ENCODE data around the gene CDC6.

The CDC6 gene

GRCh38 chr17:40315678-40316570 is 28.2 kb downstream of the CDC6 start:
- no peak overlapping the region for H3K4me3 ChIP-seq (replicated peaks; ENCODE audit: low read depth, low read length)
- DNase-seq (ENCODE audit: low read depth): no peak
- TF ChIP-seq, protein P1, sequence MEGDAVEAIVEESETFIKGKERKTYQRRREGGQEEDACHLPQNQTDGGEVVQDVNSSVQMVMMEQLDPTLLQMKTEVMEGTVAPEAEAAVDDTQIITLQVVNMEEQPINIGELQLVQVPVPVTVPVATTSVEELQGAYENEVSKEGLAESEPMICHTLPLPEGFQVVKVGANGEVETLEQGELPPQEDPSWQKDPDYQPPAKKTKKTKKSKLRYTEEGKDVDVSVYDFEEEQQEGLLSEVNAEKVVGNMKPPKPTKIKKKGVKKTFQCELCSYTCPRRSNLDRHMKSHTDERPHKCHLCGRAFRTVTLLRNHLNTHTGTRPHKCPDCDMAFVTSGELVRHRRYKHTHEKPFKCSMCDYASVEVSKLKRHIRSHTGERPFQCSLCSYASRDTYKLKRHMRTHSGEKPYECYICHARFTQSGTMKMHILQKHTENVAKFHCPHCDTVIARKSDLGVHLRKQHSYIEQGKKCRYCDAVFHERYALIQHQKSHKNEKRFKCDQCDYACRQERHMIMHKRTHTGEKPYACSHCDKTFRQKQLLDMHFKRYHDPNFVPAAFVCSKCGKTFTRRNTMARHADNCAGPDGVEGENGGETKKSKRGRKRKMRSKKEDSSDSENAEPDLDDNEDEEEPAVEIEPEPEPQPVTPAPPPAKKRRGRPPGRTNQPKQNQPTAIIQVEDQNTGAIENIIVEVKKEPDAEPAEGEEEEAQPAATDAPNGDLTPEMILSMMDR (IDR thresholded peaks at IDR 0.05; ENCODE audit: low read length, missing control alignments): no peak

GRCh38 chr17:40316571-40317344 is 29.1 kb downstream of the CDC6 start:
- TF ChIP-seq, protein P1 (IDR thresholded peaks at IDR 0.05; ENCODE audit: low read length, missing control alignments): no peak
- DNase-seq (ENCODE audit: low read depth): peak; percentile 76
- H3K4me3 ChIP-seq (replicated peaks; ENCODE audit: low read depth, low read length): peak overlapping the region; percentile 96

GRCh38 chr17:40317345-40317873 is 29.7 kb downstream of the CDC6 start:
- peak overlapping the region; percentile 96 for H3K4me3 ChIP-seq (replicated peaks; ENCODE audit: low read depth, low read length)
- DNase-seq (ENCODE audit: low read depth): peak; percentile 71
- TF ChIP-seq, protein P1 (IDR thresholded peaks at IDR 0.05; ENCODE audit: low read length, missing control alignments): peak; percentile 65

GRCh38 chr17:40317880-40318829 is 30.5 kb downstream of the CDC6 start:
- peak overlapping the region; percentile 96 for H3K4me3 ChIP-seq (replicated peaks; ENCODE audit: low read depth, low read length)
- TF ChIP-seq, protein P1 (IDR thresholded peaks at IDR 0.05; ENCODE audit: low read length, missing control alignments): no peak
- DNase-seq (ENCODE audit: low read depth): peak; percentile 96

- H3K4me3 ChIP-seq (replicated peaks; ENCODE audit: low read depth, low read length): peak overlapping the region; percentile 96
Measured at GRCh38 chr17:40318830-40319391, 31.2 kb downstream of the CDC6 start.

More at GRCh38 chr17:40318830-40319391, 31.2 kb downstream of the CDC6 start:
- no peak for DNase-seq (ENCODE audit: low read depth)
- TF ChIP-seq, protein P1 (IDR thresholded peaks at IDR 0.05; ENCODE audit: low read length, missing control alignments): peak; percentile 20

Data from fibroblast of pulmonary artery (primary cell).